Epithelial cell of proximal tubule (primary cell): ENCODE measurements around the gene INPP5A. TPM values are rescaled to one million over a fixed set of nuclear protein-coding genes. Genes with fewer than 3 reads are reported as not detected.

Experiments used
- DNase-seq: peaks from one replicate; pipeline ENCODE4 v3.0.0-alpha.2; 2011; ENCODE audit warnings: low read depth
- H3K4me3 ChIP-seq: 2 replicates; pipeline ENCODE4 v1.5.1; 2011; ENCODE audit warnings: low read depth, mild to moderate bottlenecking, low read length
- total RNA-seq: library from RNA; depleted of rRNA; stranded (reverse); fragments of >200 nt; gene quantifications from 2 replicates; pipeline ENCODE4 v1.2.3, GENCODE V29; 2015
- TF ChIP-seq, protein P1 (sequence below): conservative IDR thresholded peaks from 2 replicates; pipeline ENCODE4 v1.5.1; 2012; ENCODE audit warnings: low read depth, mild to moderate bottlenecking, low read length

The INPP5A gene
- total RNA-seq, 1 donor from 2014 or later, result 30.4 TPM

DNA sequence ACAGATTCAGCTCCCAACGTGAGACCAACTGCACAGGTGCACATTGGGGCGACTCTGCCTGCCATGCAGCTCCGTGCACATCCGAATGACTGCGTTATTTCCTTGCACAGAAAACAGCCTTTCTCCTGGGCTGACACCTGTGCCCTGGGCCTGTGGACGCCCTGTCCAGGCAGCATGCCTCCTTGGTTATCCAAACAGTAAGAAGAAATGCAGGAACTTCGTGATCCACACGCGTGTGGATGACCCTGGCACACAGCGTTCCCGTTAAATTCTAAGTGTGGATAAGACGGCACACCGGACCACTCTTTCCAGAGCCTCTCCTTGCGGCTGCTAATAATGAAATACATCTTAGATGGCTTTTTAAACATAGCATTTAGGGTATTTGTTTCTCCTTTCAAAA, 208.8 kb downstream of the INPP5A start:
- TF ChIP-seq, protein P1, sequence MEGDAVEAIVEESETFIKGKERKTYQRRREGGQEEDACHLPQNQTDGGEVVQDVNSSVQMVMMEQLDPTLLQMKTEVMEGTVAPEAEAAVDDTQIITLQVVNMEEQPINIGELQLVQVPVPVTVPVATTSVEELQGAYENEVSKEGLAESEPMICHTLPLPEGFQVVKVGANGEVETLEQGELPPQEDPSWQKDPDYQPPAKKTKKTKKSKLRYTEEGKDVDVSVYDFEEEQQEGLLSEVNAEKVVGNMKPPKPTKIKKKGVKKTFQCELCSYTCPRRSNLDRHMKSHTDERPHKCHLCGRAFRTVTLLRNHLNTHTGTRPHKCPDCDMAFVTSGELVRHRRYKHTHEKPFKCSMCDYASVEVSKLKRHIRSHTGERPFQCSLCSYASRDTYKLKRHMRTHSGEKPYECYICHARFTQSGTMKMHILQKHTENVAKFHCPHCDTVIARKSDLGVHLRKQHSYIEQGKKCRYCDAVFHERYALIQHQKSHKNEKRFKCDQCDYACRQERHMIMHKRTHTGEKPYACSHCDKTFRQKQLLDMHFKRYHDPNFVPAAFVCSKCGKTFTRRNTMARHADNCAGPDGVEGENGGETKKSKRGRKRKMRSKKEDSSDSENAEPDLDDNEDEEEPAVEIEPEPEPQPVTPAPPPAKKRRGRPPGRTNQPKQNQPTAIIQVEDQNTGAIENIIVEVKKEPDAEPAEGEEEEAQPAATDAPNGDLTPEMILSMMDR, result no peak

DNA sequence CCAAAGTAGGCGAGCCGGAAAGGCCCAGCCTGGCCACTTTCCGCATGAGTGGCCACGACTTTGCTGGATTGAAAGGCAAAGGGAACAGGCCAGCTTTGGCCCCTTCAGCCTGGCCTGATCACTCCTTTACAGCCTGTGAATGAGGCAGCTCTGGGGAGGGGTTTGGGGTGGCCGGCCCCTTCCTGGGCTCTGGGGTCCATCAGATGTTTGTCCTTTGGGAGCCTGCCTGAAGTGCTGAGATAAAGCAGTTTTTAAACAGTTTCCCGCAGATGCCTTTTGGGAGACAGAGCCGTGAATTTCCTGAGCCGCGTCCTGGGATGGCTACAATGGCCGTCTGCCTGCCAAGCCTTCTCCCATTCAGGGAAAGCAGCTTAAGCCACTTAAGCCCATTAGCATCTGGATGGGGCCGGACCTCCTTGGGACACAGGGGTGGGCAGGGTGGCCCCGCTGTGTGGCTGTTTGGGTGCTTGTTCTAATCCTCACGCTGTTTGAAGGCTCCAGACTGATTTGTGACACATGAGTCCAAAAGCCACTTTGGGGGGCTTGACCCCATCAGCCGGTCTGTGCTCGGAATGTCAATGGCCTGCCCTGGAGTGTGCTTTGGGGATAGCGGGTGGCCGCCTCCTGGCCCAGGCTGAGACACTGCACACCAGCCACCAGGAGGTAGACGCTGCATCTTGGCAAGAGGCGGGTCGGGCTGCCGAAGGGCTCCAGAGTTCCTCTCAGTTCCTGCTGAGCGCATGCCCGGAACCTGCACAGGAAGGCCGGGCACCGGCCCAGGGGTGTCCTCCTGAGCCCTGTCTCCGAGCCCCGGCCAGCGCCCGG, 209.4 kb downstream of the INPP5A start:
- no peak overlapping the region for H3K4me3 ChIP-seq
- TF ChIP-seq, protein P1, result no peak
- no peak for DNase-seq

More for the DNA sequence above, 208.8 kb downstream of the INPP5A start:
- no peak overlapping the region for H3K4me3 ChIP-seq
- no peak for DNase-seq

GRCh38 chr10:132748135-132748534, 210.5 kb downstream of the INPP5A start:
- H3K4me3 ChIP-seq, result no peak overlapping the region
- DNase-seq, result no peak
- TF ChIP-seq, protein P1, result no peak

DNA sequence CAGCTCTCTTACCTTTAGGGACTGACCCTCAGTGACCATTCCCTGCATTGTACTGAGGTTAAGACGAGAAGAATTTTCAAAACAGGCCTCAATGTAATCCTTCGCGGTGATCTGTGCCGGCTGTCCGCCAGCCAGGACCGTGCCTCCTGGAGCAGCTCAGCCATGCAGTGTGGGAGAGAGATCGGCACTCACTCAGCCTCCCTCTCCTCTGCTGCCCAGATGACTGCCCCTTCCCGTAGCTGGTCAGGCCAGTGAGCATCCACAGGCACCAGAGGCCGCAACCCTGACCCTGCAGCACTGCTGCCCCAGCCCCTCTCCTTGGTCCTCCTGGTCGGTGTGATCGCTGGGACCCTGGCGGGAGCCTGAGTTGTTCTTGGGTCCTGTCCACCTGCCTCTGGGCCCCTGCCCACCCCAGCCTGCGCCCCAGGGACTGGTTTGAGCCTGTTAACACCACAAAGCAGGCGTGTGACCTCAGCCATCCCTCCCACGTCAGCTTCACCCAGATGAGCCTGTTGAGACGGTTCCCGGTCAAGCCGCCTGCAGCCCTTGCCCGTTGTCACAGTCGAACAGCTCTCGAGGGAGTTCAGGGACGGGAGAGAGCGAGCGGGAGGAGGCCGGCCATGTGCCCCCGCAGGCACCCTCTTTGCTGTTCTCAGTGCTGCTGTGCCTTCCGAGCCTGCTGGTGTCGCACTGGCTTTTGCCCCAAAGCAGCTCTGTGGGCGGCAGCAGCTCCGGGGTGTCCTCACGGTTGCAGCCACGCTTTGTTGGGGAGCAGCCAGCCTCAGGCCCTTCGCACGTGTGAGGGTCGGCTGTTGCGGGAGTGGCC, 211.2 kb downstream of the INPP5A start:
- no peak for DNase-seq
- H3K4me3 ChIP-seq, result no peak overlapping the region
- TF ChIP-seq, protein P1, result no peak

DNA sequence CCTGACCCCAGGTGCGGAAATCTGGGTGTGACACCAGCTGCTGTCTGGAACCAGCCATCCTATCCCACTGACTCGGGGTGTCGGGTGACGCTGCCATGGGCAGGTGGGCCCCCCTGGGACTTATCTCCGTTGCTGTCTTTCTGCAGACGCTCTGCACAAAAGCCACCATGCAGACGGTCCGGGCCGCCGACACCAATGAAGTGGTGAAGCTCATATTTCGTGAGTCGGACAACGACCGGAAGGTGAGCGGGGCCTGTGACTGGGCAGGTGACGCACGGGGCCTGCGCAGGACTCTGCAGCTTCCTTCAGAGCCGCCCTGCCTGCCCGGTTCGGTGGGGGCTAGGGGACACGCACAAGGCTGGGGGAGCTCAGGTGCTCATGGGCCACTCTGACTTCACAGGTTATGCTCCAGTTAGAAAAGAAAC, 211.8 kb downstream of the INPP5A start:
- DNase-seq, result no peak
- H3K4me3 ChIP-seq, result no peak overlapping the region
- TF ChIP-seq, protein P1, result no peak

DNA sequence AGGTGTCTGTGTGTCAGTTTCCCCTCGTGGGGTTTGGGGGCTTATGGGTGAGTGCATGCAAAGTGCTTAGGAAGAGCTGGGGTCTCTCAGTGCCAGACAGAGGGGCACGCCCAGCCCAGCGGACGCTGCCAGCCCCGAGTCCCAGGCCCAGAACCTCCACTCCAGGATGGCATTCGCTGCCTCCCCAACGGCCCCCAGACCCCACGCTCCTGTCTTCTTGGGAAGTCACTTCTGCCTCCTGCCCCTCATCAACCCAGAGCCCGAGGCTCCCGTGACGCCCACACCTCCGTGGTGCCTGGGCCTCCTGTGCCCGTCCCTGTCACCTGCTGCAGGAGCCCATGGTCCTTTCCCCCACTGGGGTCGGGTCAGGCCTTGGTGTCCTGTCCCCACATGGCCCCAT, 213.3 kb downstream of the INPP5A start:
- TF ChIP-seq, protein P1, result no peak
- no peak overlapping the region for H3K4me3 ChIP-seq
- no peak for DNase-seq
